ENCODE results near the gene RAPGEF4.

RAPGEF4 gene

DNA sequence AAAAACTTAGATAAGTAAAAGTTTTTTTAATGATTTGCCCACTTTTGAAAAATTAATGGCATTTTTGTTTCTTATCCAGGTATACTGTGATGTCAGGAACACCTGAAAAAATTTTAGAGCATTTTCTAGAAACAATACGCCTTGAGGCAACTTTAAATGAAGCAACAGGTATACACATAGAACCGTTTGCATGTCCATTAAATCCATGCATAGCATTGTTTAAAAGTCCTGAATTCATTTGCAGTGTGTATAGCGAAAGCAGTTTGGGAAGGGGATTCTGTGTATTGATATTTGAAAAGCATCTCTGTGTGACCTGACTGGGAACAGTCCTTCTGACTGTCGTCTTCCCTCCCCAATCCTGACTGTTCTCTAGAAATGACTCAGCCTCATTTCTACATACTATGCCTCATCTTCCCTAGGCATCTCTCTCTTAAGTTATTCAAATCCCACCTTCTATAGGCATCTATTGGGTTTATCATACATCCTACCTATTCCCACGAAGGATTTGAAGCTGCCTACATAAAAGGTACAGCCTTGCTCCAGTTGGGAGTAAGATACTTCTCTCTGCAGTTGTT lies 260.8 kb downstream of the RAPGEF4 start:
- no peak for TF ChIP-seq POLR2AphosphoS5 (IDR thresholded peaks at IDR 0.05; ENCODE audit: borderline replicate concordance, low read depth, low read length)
- TF ChIP-seq EZH2 (IDR thresholded peaks at IDR 0.05): no peak
- no peak for TF ChIP-seq FOXP2 (optimal IDR thresholded peaks at IDR 0.05; ENCODE audit: control extremely low read depth, extremely low read length, insufficient read depth)
- Histone ChIP-seq H3K27ac (no peak overlapping the region), H3K4me3 (no peak overlapping the region), H3K9ac (ENCODE audit: insufficient read length) (no peak overlapping the region), H3K9me3 (ENCODE audit: low read depth, low read length) (no peaks in the 10 kb centered on the region), H3K36me3 (ENCODE audit: insufficient read depth, low read length) (no peaks in the 10 kb centered on the region)
- DNase-seq (ENCODE audit: low read depth, low spot score): no peak

DNA sequence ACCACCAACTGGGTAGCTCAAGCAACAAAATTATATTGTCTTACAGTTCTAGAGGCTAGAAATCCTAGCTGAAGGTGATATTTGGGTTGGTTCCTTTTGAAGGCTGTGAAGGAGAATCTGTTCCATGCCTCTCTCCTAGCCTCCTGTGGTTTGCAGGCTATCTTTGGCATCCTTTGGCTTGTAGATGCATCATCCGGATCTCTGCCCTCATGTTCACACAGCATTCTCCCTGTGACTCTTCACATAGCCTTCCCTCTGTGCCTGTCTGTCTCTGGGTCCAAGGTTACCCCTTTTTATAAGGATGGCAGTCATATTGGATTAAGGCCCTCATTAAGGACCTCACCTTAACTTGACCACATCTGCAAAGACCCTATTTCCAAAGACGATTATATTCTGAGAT lies 261.4 kb downstream of the RAPGEF4 start:
- no peaks in the 10 kb centered on the region for H3K36me3 ChIP-seq (ENCODE audit: insufficient read depth, low read length)
- H3K9ac ChIP-seq (ENCODE audit: insufficient read length): no peak overlapping the region
- H3K4me3 ChIP-seq: no peak overlapping the region
- no peak overlapping the region for H3K27ac ChIP-seq
- H3K9me3 ChIP-seq (ENCODE audit: low read depth, low read length): no peaks in the 10 kb centered on the region
- no peak for DNase-seq (ENCODE audit: low read depth, low spot score)
- no peak for TF ChIP-seq POLR2AphosphoS5 (IDR thresholded peaks at IDR 0.05; ENCODE audit: borderline replicate concordance, low read depth, low read length)
- TF ChIP-seq EZH2 (IDR thresholded peaks at IDR 0.05): no peak
- no peak for TF ChIP-seq FOXP2 (optimal IDR thresholded peaks at IDR 0.05; ENCODE audit: control extremely low read depth, extremely low read length, insufficient read depth)

DNA sequence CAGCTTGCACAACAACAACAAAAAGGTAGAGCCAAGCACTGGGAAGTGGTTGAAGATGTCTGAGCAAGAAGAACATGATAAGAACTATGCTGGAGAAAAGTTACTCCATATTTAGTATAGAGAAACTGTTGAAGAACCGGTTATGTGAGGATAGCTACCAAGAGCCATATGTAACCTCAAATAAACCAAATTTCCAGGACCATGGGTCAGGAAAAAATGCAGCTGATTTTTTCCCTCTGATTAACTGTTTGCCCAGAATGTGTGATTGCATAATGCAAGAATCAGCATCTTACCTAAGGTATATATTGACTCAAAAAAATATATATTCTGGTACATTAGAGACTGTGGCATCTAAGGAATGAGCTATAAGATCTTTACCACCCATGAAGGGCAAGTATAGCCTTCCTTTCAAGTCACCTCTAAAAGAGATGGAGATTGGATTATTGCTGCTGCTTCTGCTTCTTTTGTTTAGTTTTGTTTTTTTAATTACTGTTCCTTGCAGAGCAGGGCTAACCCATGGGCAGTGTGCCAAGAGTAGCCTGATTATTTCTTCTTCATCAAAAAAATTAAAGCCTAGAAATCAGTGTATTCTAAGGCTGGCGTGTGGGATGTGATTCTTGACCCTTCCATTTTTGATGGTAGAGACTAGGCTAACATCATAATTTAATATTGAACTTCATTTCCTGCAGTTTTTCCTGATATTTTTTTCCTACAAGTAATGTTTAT lies 263.1 kb downstream of the RAPGEF4 start:
- TF ChIP-seq EZH2 (IDR thresholded peaks at IDR 0.05) (no peak), POLR2AphosphoS5 (IDR thresholded peaks at IDR 0.05; ENCODE audit: borderline replicate concordance, low read depth, low read length) (no peak), FOXP2 (optimal IDR thresholded peaks at IDR 0.05; ENCODE audit: control extremely low read depth, extremely low read length, insufficient read depth) (no peak)
- H3K36me3 ChIP-seq (ENCODE audit: insufficient read depth, low read length): no peaks in the 10 kb centered on the region
- H3K4me3 ChIP-seq: no peak overlapping the region
- H3K27ac ChIP-seq: no peak overlapping the region
- no peak overlapping the region for H3K9ac ChIP-seq (ENCODE audit: insufficient read length)
- no peaks in the 10 kb centered on the region for H3K9me3 ChIP-seq (ENCODE audit: low read depth, low read length)
- DNase-seq (ENCODE audit: low read depth, low spot score): no peak

DNA sequence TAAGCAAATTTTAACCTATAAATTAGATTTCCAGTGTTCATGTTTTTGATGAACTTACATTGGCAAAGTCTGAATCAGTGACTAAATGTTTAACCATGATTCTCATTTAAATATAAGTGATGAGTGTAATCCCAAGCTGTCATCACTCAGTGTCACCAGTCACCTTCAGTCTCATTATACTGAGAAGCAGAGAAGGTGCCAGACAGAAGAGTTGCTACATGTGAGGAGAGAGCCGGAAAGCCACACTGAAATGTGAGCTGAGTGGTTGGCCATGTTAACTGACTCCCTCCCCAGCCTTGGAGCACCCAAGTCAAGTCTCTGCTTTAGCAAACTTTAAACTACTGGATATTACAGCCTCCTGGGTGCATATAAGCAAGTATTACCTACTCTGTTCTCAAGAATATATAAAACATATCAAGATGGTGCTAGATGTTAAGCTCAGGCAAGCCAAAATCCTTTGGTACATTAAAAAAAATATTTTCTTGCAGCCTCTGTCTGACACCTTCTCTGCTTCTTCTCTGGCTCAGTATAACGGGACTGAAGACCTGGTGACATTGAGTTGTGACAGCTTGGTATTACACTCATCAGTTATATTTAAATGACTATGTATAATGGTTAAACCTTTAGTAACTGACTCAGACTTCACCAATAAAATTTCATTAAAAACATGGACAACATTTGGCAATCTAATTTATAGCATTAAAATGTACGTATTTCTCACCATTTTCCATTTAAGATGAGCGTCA lies 264.2 kb downstream of the RAPGEF4 start:
- Histone ChIP-seq H3K36me3 (ENCODE audit: insufficient read depth, low read length) (no peaks in the 10 kb centered on the region), H3K27ac (no peak overlapping the region), H3K4me3 (no peak overlapping the region), H3K9me3 (ENCODE audit: low read depth, low read length) (no peaks in the 10 kb centered on the region), H3K9ac (ENCODE audit: insufficient read length) (no peak overlapping the region)
- TF ChIP-seq EZH2 (IDR thresholded peaks at IDR 0.05) (no peak), POLR2AphosphoS5 (IDR thresholded peaks at IDR 0.05; ENCODE audit: borderline replicate concordance, low read depth, low read length) (no peak), FOXP2 (optimal IDR thresholded peaks at IDR 0.05; ENCODE audit: control extremely low read depth, extremely low read length, insufficient read depth) (no peak)
- no peak for DNase-seq (ENCODE audit: low read depth, low spot score)

DNA sequence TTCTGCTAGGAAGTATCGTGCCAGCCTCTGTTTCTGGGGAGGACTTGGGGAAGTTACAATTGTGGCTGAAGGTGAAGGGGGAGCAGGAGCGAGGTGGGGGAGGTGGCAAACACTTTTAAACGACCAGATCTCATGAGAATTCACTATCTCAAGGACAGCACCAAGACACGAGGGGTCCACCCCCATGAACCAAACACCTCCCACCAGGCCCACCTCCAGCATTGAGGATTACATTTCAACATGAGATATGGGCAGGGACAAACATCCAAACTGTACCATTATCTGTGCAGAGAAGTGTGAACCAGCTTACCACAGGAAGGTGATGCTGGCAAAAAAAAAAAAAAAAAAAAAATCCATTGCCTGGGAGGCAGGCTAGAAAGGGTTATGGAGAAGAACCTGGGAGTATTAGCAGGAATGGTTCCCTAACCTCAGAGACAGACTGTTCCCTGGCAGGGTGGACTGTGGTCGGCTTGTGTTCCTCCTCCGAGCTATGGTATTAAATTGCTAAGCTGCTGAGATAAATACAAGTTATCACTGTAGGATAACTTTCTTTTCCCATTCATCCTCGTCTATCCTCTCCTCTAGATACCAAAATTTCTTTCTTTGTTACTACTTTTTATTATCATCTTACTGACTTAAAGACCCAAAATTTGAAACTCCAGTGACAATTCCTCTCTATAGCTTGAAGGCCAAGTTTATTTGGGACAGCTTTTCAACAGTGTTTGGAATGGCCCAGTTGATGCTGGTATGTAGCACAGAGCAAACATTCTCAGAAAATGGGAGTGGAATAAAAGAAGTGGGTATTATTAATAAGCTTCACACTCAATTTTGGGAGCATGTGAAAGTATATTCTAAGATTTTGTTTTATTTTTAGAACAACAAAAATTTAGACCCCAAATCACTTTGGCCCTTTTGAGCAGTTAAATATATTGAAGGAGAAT lies 266.3 kb downstream of the RAPGEF4 start:
- H3K36me3 ChIP-seq (ENCODE audit: insufficient read depth, low read length): no peaks in the 10 kb centered on the region
- no peaks in the 10 kb centered on the region for H3K9me3 ChIP-seq (ENCODE audit: low read depth, low read length)
- no peak overlapping the region for H3K9ac ChIP-seq (ENCODE audit: insufficient read length)
- no peak overlapping the region for H3K27ac ChIP-seq
- DNase-seq (ENCODE audit: low read depth, low spot score): no peak
- TF ChIP-seq FOXP2 (optimal IDR thresholded peaks at IDR 0.05; ENCODE audit: control extremely low read depth, extremely low read length, insufficient read depth) (no peak), POLR2AphosphoS5 (IDR thresholded peaks at IDR 0.05; ENCODE audit: borderline replicate concordance, low read depth, low read length) (no peak), EZH2 (IDR thresholded peaks at IDR 0.05) (no peak)
- no peak overlapping the region for H3K4me3 ChIP-seq

DNA sequence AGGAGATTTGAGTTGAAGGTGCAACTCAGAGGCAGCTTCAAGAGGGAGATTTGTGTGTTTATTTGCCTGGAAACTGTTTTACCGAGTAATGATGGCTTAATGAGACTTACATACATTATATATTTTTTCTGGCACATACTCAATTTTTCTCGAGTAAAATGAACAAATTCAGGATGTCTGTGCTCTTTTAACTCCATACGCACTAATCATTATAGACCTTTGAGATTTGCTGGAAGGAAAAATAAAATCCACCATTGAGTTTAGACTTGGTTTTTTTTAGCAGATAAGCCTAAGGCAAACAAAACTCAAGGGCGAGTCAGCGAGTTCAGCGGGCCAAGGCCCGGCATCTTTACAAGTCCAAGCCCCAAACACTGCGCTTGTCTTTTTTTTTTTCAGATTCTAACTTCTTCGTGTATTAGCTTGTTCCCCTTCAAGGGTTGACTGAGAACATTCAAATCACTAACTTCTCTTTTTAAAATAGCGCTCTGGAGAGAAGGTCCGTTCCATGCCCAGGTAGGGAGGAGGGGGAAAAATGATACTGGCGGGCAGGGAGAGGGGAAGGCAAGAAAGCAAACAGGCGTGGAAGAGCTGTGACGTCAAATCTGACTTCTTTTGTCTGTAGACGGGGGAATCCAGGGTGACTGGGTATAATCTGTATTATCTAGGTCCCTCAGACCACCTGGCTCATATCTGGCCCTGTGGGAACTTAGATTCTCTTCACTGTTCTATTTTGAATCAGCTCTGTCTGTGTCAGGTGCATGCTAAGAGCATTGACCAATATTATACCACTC lies 267.3 kb downstream of the RAPGEF4 start:
- no peak overlapping the region for H3K9ac ChIP-seq (ENCODE audit: insufficient read length)
- H3K9me3 ChIP-seq (ENCODE audit: low read depth, low read length): no peaks in the 10 kb centered on the region
- no peaks in the 10 kb centered on the region for H3K36me3 ChIP-seq (ENCODE audit: insufficient read depth, low read length)
- no peak overlapping the region for H3K27ac ChIP-seq
- no peak for DNase-seq (ENCODE audit: low read depth, low spot score)
- TF ChIP-seq POLR2AphosphoS5 (IDR thresholded peaks at IDR 0.05; ENCODE audit: borderline replicate concordance, low read depth, low read length): no peak
- TF ChIP-seq FOXP2 (optimal IDR thresholded peaks at IDR 0.05; ENCODE audit: control extremely low read depth, extremely low read length, insufficient read depth): no peak
- no peak for TF ChIP-seq EZH2 (IDR thresholded peaks at IDR 0.05)
- H3K4me3 ChIP-seq: no peak overlapping the region

DNA sequence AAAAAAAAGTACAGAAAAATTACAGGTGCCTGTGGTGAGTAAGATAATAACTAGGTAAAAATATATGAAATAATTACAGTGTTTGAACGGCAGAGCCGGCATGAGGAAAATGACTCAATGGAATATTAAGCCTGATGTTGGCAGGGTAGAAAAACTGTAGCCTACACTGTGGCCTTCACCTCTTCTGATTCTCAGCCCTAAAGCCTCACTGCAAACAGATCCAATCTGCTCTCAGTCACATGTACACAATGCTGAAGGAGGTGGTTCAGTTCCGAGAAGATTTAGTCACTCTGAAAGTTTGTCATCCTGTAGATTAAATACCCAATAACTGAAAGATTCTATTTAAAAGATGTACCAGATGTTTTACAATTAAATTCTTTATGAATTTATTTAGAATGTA lies 273.1 kb downstream of the RAPGEF4 start:
- H3K4me3 ChIP-seq: no peak overlapping the region
- TF ChIP-seq FOXP2 (optimal IDR thresholded peaks at IDR 0.05; ENCODE audit: control extremely low read depth, extremely low read length, insufficient read depth) (no peak), EZH2 (IDR thresholded peaks at IDR 0.05) (no peak), POLR2AphosphoS5 (IDR thresholded peaks at IDR 0.05; ENCODE audit: borderline replicate concordance, low read depth, low read length) (no peak)
- H3K9ac ChIP-seq (ENCODE audit: insufficient read length): no peak overlapping the region
- no peaks in the 10 kb centered on the region for H3K9me3 ChIP-seq (ENCODE audit: low read depth, low read length)
- no peak overlapping the region for H3K27ac ChIP-seq
- no peaks in the 10 kb centered on the region for H3K36me3 ChIP-seq (ENCODE audit: insufficient read depth, low read length)
- no peak for DNase-seq (ENCODE audit: low read depth, low spot score)

Measured in SK-N-MC (cell line).